Activated CD4-positive, alpha-beta T cell treated with anti-CD3 and anti-CD28 coated beads, Interleukin-10, Interleukin-2, amounts not matched to agents 100 ng/mL and 50 ng/mL, durations not matched to agents 16 hours and 8 hours (primary cell): ENCODE results near the gene PTCH2.
A peak's percentile ranks its signal among the peaks of the same experiment; 100 is the strongest.
"Not testable (repeated sequence)": the region's sequence is repeated elsewhere in the genome, so short reads cannot be mapped to it uniquely, and the experiment has no call there.

ENCODE experiments used
- DNase-seq: peaks from one replicate; pipeline ENCODE4 v3.0.0-alpha.2; 2020

PTCH2 gene

GRCh38 chr1:44839576-44839975, 3.5 kb downstream of the PTCH2 start:
- no peak for DNase-seq

GRCh38 chr1:44838294-44838693, 4.8 kb downstream of the PTCH2 start:
- not testable (repeated sequence) for DNase-seq

- DNase-seq = peak; percentile 91
Observed at GRCh38 chr1:44835738-44836675, 7.0 kb downstream of the PTCH2 start.

- DNase-seq = no peak
Observed at GRCh38 chr1:44834328-44834727, 8.7 kb downstream of the PTCH2 start.

GRCh38 chr1:44832056-44832705, 10.9 kb downstream of the PTCH2 start:
- no peak for DNase-seq

- DNase-seq = no peak
Observed at GRCh38 chr1:44831516-44831915, 11.5 kb downstream of the PTCH2 start.

GRCh38 chr1:44830900-44831304, 12.2 kb downstream of the PTCH2 start:
- DNase-seq = no peak

- DNase-seq = no peak
Observed at GRCh38 chr1:44829506-44830384, 13.3 kb downstream of the PTCH2 start.

- no peak for DNase-seq
Observed at GRCh38 chr1:44828841-44829440, 14.1 kb downstream of the PTCH2 start.

GRCh38 chr1:44828003-44828651, 14.9 kb downstream of the PTCH2 start:
- DNase-seq = no peak

GRCh38 chr1:44827197-44828002, 15.7 kb downstream of the PTCH2 start:
- no peak for DNase-seq

GRCh38 chr1:44826375-44827196, 16.5 kb downstream of the PTCH2 start:
- DNase-seq = no peak

GRCh38 chr1:44824392-44824791, 18.7 kb downstream of the PTCH2 start:
- DNase-seq = not testable (repeated sequence)

GRCh38 chr1:44822981-44823451, 20.0 kb downstream of the PTCH2 start:
- DNase-seq = no peak

- no peak for DNase-seq
Observed at GRCh38 chr1:44822131-44822701, 20.8 kb downstream of the PTCH2 start.

GRCh38 chr1:44821240-44821715, 21.8 kb downstream of the PTCH2 start:
- no peak for DNase-seq

GRCh38 chr1:44820328-44821239, 22.5 kb downstream of the PTCH2 start:
- DNase-seq = no peak

- peak; percentile 97 for DNase-seq
Observed at GRCh38 chr1:44819608-44820327, 23.3 kb downstream of the PTCH2 start.
